Aorta (tissue), 5 donors: ENCODE measurements around the gene PDE10A. TPM values are rescaled to one million over a fixed set of nuclear protein-coding genes. Genes with fewer than 3 reads are reported as not detected.

ENCODE experiments used
- ATAC-seq: fragments of 200-7000 bp; cut with Tn5 transposase; one replicate; pipeline ENCODE4 v1.9.1; 2022; ENCODE audit warnings: moderate library complexity; ENCODE audit not compliant: low FRiP score
- DNase-seq, 2 donors: peaks; one replicate each; pipeline ENCODE4 v3.0.0-alpha.2; 2020
- H3K27ac ChIP-seq, 2 donors: one replicate each; pipeline ENCODE4 v1.5.1; 2013; ENCODE audit warnings: low read length in 2 of 2, mild to moderate bottlenecking in 2 of 2, moderate library complexity in 2 of 2, control low read depth in 1 of 2, inconsistent platforms in 1 of 2, low read depth in 1 of 2
- H3K27me3 ChIP-seq, 2 donors: one replicate each; pipeline ENCODE4 v1.6.1; 2013; ENCODE audit warnings: control low read depth in 1 of 2, low read length in 1 of 2, mild to moderate bottlenecking in 1 of 2, moderate library complexity in 1 of 2; ENCODE audit not compliant: insufficient read depth in 2 of 2, control insufficient read depth in 1 of 2
- H3K36me3 ChIP-seq, 2 donors: one replicate each; pipeline ENCODE4 v1.6.1; 2013; ENCODE audit warnings: control low read depth in 1 of 2, low read length in 1 of 2, mild to moderate bottlenecking in 1 of 2; ENCODE audit not compliant: insufficient read depth in 2 of 2, control insufficient read depth in 1 of 2
- H3K4me1 ChIP-seq, 2 donors: one replicate each; pipeline ENCODE4 v1.6.1; 2013; ENCODE audit warnings: low read length in 2 of 2, control low read depth in 1 of 2, mild to moderate bottlenecking in 1 of 2, moderate library complexity in 1 of 2; ENCODE audit not compliant: insufficient read depth in 2 of 2, control insufficient read depth in 1 of 2
- H3K4me3 ChIP-seq, 2 donors: one replicate each; pipeline ENCODE4 v1.5.1; 2013; ENCODE audit warnings: low read length in 2 of 2, control low read depth in 1 of 2, mild to moderate bottlenecking in 1 of 2
- H3K9me3 ChIP-seq: one replicate; pipeline ENCODE4 v1.6.1; 2013; ENCODE audit warnings: mild to moderate bottlenecking, low read length; ENCODE audit not compliant: control insufficient read depth
- WGBS, 2 donors: extraction: QIAGEN DNeasy Blood & Tissue Kit; methylation state at CpG; one replicate each; pipeline ENCODE4 v1.1.7; 2013; 5-methylcytosine and 5-hydroxymethylcytosine counted together
- intact Hi-C, 2 donors: fragments of 100-400 bp; cut with DNase I; formaldehyde crosslinking; loops; one replicate each; pipeline versions ENCODE4 v1.14.2 to v1.15.0; 2022
- polyA plus RNA-seq, 2 donors: library from polyadenylated mRNA; stranded (reverse); fragments of 200-250 nt; gene quantifications; one replicate each; pipeline ENCODE4 v1.2.3, GENCODE V29; 2013
- total RNA-seq, 2 donors: library from RNA; stranded (reverse); fragmentation: NEBNext Ultra II Directional; extraction: Animal tissue kit (Norgen Biotek cat#: 25700); gene quantifications; one replicate each; pipeline ENCODE4 v1.2.1, GENCODE V29; 2021
- donor health status: healthy with polysubstance abuse.
- donor health status: Bipolar disorder and iron deficiency.
- donor health status: DM: no; HTN: no; CAD: no.
- donor health status: DM: no; HTN: no; CAD: no.
- donor health status: DM: yes; HTN: yes; CAD: no.

Gene PDE10A
- total and polyA plus RNA-seq, 4 donors, result 0.75 to 17.1 (median 6.2) TPM

DNA sequence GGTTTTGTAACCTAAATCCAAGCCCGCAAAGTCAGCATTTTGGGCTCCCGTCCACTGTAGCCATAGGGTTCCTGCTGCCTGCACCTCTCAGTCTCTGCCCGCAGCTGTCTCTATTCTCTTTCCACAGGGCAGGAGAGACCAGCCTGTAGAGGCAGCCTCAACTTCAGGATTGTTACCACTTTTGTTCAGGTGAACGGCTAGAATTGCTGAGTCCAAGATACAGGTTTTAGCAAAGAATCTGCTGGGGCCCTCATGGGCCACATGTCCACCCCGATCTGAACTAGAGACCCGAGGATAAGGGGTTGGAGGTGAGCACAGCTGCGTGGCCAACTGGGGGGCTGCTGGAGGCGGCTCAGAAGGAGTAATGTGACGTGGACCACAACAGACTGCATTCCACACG, 215.9 kb downstream of the PDE10A start:
- Histone ChIP-seq H3K27ac (no peak overlapping the region), H3K4me1 (no peaks in the 10 kb centered on the region), H3K9me3 (no peaks in the 10 kb centered on the region), H3K27me3 (no peaks in the 10 kb centered on the region), H3K36me3 (no peaks in the 10 kb centered on the region), H3K4me3 (no peak overlapping the region)
- ATAC-seq (no peak), DNase-seq (no peak)
- WGBS, 2 donors, result 92 to 96% methylated on average over 10 of the region's 10 CpGs
- intact Hi-C loops, result no loop called here

DNA sequence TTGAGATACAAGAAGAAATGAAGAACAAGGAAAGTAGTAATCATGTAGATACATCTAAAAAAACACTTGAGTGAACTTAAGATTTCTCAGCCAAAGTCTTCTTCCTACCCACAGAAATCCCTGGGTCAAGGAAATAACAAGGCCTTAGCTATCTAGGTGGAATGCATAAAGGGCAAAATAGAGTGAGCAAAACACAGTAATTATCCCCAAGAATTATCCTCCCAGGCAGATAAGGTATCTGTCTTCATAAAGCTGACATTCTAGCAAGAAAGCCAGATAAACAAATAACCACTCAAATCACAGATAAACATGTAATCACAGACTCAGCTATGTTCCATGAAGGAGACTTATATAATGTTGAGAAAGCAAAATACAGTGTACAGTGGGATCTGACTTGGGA, 216.7 kb downstream of the PDE10A start:
- Histone ChIP-seq H3K4me1 (no peaks in the 10 kb centered on the region), H3K27ac (no peak overlapping the region), H3K27me3 (no peaks in the 10 kb centered on the region), H3K36me3 (no peaks in the 10 kb centered on the region), H3K4me3 (no peak overlapping the region), H3K9me3 (no peaks in the 10 kb centered on the region)
- DNase-seq, result no peak
- intact Hi-C loops, result no loop called here
- no peak for ATAC-seq

DNA sequence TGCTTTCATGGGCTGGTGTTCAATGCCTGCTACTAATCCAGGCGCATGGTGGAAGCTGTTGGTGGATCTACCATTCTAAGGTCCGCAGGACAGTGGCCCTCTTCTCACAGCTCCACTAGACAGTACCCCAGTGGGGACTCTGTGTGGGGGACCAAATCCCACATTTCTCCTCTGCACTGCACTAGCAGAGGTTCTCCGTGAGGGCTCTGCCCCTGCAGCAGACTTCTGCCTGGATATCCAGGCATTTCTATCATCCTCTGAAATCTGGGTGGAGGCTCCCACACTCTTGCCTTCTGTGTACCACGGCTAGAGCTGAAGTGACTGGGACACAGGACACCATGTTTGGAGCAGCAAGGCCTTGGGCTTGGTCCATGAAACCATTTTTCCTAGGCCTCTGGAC, 219.6 kb downstream of the PDE10A start:
- intact Hi-C loops, result no loop called here
- no peak for DNase-seq
- ATAC-seq, result no peak
- H3K4me3 ChIP-seq, result no peak overlapping the region
- no peak overlapping the region for H3K27ac ChIP-seq
- H3K4me1 ChIP-seq, result no peaks in the 10 kb centered on the region
- H3K36me3 ChIP-seq, result no peaks in the 10 kb centered on the region
- H3K9me3 ChIP-seq, result no peaks in the 10 kb centered on the region
- 97 to 98% methylated on average over 4 of the region's 4 CpGs for WGBS, 2 donors
- H3K27me3 ChIP-seq, result no peaks in the 10 kb centered on the region

DNA sequence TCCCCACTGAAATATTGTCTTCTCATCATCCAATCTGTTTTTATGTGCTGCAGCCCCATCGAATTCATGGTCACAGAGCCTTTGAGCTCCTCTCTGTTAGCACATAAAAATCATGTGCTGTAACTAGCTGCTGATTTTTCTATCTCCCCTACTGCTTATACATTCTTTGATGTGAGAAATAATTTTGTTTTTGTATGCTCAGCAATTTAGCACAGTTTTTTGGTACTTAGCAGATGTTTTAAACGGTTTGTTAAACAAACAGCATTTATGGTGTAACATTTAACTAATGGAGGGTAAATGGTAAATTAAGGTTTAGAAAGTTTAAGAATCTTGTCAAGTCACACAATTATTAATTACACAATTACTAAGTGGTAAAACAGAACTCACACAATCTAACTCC, 221.9 kb downstream of the PDE10A start:
- WGBS, 2 donors, result 88% methylated on average over 2 of the region's 2 CpGs
- Histone ChIP-seq H3K4me1 (no peaks in the 10 kb centered on the region), H3K36me3 (no peaks in the 10 kb centered on the region), H3K4me3 (no peak overlapping the region), H3K27ac (no peak overlapping the region), H3K27me3 (no peaks in the 10 kb centered on the region), H3K9me3 (no peaks in the 10 kb centered on the region)
- intact Hi-C loops, result no loop called here
- DNase-seq (no peak), ATAC-seq (no peak)

DNA sequence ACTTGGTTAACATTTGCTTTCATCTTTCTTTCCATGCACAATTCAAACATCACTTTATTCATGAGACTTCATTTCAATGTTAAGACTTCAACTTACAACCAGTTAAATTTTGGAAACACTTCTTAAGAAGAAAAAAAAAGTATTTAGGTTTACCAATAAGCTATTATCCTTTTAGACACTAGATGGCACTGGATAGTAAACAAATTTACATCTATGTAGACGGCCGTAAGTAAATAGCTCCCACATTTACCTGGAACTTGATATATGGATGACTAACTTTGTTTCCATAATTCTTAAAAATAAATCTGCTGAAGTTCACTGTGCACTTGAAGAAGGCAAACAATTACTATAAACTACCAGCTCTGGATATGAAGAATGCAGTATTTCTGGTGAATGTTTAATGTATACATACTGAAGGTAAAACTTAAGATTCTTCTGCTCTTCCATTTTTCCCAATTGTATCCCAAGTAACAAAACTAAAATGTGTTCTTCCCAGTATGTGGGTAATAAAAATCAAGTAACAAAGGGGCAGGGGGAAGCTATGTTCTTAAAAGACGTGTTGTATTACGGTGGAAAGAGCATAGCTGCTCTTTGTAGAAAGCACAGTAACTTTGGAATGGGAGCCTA, 223.0 kb downstream of the PDE10A start:
- no peaks in the 10 kb centered on the region for H3K9me3 ChIP-seq
- no peaks in the 10 kb centered on the region for H3K27me3 ChIP-seq
- no peak overlapping the region for H3K4me3 ChIP-seq
- no peak overlapping the region for H3K27ac ChIP-seq
- intact Hi-C loops, result loop anchor here (5.0 kb wide), 1 partner anchor 412 kb away; no protein-coding TSS in a partner anchor
- H3K36me3 ChIP-seq, result no peaks in the 10 kb centered on the region
- ATAC-seq (no peak), DNase-seq (no peak)
- WGBS, 2 donors, result 43 to 46% methylated on average over 4 of the region's 4 CpGs
- H3K4me1 ChIP-seq, result no peaks in the 10 kb centered on the region

DNA sequence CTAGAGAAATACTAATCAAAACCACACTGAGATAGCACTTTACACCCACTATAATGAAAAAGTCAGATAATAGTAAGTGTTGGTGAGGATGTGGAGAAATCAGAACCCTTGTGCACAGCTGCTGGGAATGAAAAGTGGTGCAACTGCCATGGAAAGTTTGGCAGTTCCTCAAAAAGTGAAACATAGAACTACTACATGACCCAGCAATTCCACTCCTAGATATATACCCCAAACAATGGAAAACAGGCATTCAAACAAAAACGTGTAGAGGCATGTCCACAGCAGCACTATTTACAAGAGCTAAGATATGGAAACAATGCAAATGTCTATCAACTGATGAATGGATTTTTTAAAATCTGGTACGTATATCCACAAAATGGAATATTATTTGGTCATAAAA, 236.1 kb downstream of the PDE10A start:
- WGBS, 2 donors, result 91 to 92% methylated on average over 2 of the region's 2 CpGs
- Histone ChIP-seq H3K9me3 (no peaks in the 10 kb centered on the region), H3K27ac (no peak overlapping the region), H3K4me1 (no peaks in the 10 kb centered on the region), H3K27me3 (no peaks in the 10 kb centered on the region), H3K4me3 (no peak overlapping the region), H3K36me3 (no peaks in the 10 kb centered on the region)
- no peak for ATAC-seq
- no peak for DNase-seq
- intact Hi-C loops, result no loop called here

DNA sequence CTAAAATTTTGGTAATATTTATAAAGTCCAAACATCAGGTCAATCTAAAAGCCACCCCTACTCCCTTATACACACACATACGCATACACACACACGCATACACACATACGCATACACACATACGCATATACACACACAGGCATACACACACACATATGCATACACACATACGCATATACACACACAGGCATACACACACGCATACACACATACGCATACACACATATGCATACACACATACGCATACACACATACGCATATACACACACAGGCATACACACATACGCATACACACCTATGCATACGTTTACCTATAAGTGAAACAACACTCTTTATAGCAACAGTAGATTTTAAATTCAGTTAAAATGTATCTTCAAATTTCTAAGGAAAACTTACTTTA, 240.8 kb downstream of the PDE10A start:
- Histone ChIP-seq H3K27ac (no peak overlapping the region), H3K27me3 (no peaks in the 10 kb centered on the region), H3K9me3 (no peaks in the 10 kb centered on the region), H3K36me3 (no peaks in the 10 kb centered on the region), H3K4me3 (no peak overlapping the region), H3K4me1 (no peaks in the 10 kb centered on the region)
- DNase-seq (no peak), ATAC-seq (no peak)
- intact Hi-C loops, result no loop called here
- 94 to 98% methylated on average over 11 of the region's 11 CpGs for WGBS, 2 donors

DNA sequence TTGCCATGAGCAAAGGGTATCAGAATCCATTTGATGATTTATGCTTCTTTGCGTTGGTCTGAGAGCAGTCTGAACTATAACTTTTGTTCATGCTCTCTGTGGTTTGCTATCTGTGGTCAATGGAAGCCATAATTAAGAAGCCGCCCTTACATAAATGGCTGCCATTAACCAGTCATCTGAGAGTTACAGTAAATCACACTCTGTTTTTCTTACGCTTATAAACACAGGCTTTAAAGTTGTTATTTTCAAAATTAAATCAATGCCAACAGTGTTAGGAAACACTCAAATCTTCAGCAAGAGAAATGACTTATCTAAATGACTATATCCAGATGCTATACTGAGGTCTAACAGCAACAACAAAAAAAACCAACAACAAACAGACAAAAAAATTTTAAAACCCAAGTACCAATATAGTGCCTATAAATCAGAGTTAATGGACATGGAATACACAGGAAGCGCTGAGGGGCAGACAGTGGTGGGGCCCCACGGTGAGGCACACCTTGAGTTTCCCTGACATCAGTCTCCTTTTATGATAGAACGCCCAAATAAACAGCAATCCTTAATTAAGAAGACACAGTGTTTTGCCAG, 245.7 kb downstream of the PDE10A start:
- Histone ChIP-seq H3K27ac (no peak overlapping the region), H3K4me3 (no peak overlapping the region), H3K27me3 (no peaks in the 10 kb centered on the region), H3K36me3 (no peaks in the 10 kb centered on the region), H3K4me1 (no peaks in the 10 kb centered on the region), H3K9me3 (no peaks in the 10 kb centered on the region)
- DNase-seq, result no peak
- intact Hi-C loops, result no loop called here
- no peak for ATAC-seq
- 82 to 89% methylated on average over 6 of the region's 6 CpGs for WGBS, 2 donors

DNA sequence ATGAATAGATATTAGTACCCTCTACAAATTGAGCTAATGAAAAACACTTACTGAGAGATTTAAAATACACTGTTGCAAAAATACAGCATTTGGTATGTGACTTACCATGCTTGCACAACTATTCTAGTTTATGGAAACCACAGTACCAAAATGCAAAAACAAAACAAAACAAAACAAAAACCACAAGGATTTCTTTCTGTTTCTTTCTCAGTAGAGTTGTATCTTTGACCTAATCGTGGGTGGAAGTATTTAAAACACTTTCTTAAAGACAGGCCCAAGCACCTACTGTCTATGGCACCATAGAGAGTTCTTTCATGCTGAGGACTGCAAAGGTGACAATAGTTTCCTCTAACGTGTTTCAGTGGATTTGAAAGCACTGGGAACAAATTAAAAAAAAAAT, 258.3 kb downstream of the PDE10A start:
- WGBS, 2 donors, result 39 to 40% methylated on average over 2 of the region's 2 CpGs
- ATAC-seq (no peak), DNase-seq (no peak)
- H3K4me3 ChIP-seq, result no peak overlapping the region
- H3K27ac ChIP-seq, result no peak overlapping the region
- H3K36me3 ChIP-seq, result no peaks in the 10 kb centered on the region
- no peaks in the 10 kb centered on the region for H3K4me1 ChIP-seq
- intact Hi-C loops, result no loop called here
- H3K27me3 ChIP-seq, result no peaks in the 10 kb centered on the region
- no peaks in the 10 kb centered on the region for H3K9me3 ChIP-seq
